Nephron (organoid): ENCODE measurements around the gene MRGPRE.
"Not testable (repeated sequence)": the region's sequence is repeated elsewhere in the genome, so short reads cannot be mapped to it uniquely, and the experiment has no call there.

Experiments used
- H3K27ac Mint-ChIP-seq, 3 experiments: 2 replicates each; pipeline ENCODE4 v1.8.0; 2020; ENCODE audit warnings: mixed read lengths in 3 of 3, mild to moderate bottlenecking in 2 of 3, moderate library complexity in 1 of 3
- H3K27me3 Mint-ChIP-seq: 2 replicates; pipeline ENCODE4 v1.8.0; 2021; ENCODE audit warnings: low read depth, mild to moderate bottlenecking, moderate library complexity, mixed read lengths
- H3K36me3 Mint-ChIP-seq: 2 replicates; pipeline ENCODE4 v1.8.0; 2020; ENCODE audit warnings: low read depth, mixed read lengths
- H3K4me1 Mint-ChIP-seq: 2 replicates; pipeline ENCODE4 v1.8.0; 2020; ENCODE audit warnings: mixed read lengths
- H3K4me3 Mint-ChIP-seq, 3 experiments: 2 replicates each; pipeline ENCODE4 v1.8.0; 2020; ENCODE audit warnings: mild to moderate bottlenecking in 3 of 3, mixed read lengths in 3 of 3, moderate library complexity in 2 of 3
- H3K9me3 Mint-ChIP-seq: 2 replicates; pipeline ENCODE4 v1.8.0; 2020; ENCODE audit warnings: mixed read lengths
- TF ChIP-seq, protein P1 (sequence below), 3 experiments: fragments of 200-600 bp; sonication (generic); IDR thresholded peaks; one replicate each; pipeline ENCODE4 v1.5.0; 2021; ENCODE audit warnings: antibody characterized with exemption in 3 of 3; ENCODE audit not compliant: unreplicated experiment in 3 of 3

Gene MRGPRE, protein sequence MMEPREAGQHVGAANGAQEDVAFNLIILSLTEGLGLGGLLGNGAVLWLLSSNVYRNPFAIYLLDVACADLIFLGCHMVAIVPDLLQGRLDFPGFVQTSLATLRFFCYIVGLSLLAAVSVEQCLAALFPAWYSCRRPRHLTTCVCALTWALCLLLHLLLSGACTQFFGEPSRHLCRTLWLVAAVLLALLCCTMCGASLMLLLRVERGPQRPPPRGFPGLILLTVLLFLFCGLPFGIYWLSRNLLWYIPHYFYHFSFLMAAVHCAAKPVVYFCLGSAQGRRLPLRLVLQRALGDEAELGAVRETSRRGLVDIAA

DNA sequence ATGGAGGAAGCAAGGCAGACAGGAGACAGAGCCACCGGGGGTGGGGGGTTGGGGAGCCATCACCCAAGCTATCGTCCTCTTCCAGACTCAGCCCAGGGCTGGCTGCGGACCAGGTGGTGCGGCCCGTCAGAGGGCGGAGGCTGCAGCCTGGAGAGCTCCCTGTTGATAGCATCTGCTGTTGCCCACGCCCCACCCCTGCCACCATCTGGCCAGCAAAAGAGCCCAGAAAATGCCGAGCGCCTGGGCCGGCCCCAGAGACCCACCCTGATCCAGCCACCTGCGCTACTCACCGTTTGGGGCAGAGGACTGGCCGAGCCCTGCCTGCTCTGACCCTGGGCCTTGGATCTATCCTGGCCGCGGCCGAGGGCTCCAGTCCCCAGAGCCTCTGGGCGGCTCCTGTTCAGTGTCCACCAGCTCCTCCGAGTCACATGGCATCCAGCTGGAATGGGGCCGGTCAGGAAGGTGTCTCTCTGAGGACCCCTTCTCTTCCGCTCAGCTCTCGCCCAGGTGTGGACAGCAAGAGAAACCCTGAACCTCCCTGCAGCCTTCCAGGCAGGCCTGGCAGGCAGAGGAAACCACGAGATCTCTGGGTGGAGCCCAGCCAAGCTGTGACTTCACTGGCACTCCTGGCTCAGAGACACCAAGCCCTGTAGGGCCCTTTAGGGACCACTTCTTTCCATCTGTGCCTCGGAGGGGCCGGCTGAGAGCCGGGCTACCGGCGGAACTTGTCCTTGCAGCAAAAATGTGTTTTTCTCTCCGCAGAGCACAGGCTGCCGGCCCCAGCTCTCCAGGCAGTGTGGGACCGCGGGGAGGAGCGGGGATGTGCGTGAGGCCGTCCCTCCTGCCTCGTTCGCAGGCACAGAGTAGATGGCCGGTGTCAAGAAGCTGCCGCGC, at the start of gene MRGPRE:
TSS of gene MRGPRE (minus strand) at position 567 of the 894 bp plus-strand sequence. CDS start 3,618 bp downstream, outside the sequence.
- Mint-ChIP-seq H3K9me3 (no peaks in the 10 kb centered on the region), H3K4me3 (no peak within 1 kb of the TSS)

DNA sequence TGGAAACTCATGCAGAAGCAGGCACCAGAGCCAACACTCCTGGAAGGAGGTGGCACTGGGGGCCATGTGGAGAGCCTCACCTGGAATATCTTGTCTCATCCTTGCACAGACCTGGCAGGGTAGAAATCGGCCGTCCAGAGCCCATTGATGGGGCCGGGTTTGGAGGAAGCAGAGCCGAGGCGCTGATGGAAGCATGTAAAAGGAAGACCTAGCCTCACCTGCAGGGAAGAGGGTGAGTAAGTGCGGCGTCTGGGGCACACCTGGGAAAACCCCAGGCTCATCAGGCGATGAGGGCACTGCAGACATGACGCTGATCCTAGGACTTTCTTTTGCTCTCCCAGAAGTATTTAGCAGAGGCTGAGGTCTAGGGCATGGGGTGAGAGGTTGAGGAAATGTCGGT, 48.9 kb upstream of the MRGPRE start:
- H3K27ac Mint-ChIP-seq, H3K27me3 Mint-ChIP-seq, H3K9me3 Mint-ChIP-seq, H3K4me1 Mint-ChIP-seq, H3K36me3 Mint-ChIP-seq, H3K4me3 Mint-ChIP-seq: not testable (repeated sequence)

More for the DNA sequence above, at the start of gene MRGPRE:
- peaks cover 29% of the 10 kb centered on the region for H3K27me3 Mint-ChIP-seq
- H3K4me1 Mint-ChIP-seq: no peaks in the 10 kb centered on the region
- no peak within 1 kb of the TSS for H3K27ac Mint-ChIP-seq
- TF ChIP-seq, protein P1, sequence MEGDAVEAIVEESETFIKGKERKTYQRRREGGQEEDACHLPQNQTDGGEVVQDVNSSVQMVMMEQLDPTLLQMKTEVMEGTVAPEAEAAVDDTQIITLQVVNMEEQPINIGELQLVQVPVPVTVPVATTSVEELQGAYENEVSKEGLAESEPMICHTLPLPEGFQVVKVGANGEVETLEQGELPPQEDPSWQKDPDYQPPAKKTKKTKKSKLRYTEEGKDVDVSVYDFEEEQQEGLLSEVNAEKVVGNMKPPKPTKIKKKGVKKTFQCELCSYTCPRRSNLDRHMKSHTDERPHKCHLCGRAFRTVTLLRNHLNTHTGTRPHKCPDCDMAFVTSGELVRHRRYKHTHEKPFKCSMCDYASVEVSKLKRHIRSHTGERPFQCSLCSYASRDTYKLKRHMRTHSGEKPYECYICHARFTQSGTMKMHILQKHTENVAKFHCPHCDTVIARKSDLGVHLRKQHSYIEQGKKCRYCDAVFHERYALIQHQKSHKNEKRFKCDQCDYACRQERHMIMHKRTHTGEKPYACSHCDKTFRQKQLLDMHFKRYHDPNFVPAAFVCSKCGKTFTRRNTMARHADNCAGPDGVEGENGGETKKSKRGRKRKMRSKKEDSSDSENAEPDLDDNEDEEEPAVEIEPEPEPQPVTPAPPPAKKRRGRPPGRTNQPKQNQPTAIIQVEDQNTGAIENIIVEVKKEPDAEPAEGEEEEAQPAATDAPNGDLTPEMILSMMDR (IDR thresholded peaks at IDR 0.05; ENCODE audit: unreplicated experiment in 3 of 3): no peak
- no peaks in the 10 kb centered on the region for H3K36me3 Mint-ChIP-seq

DNA sequence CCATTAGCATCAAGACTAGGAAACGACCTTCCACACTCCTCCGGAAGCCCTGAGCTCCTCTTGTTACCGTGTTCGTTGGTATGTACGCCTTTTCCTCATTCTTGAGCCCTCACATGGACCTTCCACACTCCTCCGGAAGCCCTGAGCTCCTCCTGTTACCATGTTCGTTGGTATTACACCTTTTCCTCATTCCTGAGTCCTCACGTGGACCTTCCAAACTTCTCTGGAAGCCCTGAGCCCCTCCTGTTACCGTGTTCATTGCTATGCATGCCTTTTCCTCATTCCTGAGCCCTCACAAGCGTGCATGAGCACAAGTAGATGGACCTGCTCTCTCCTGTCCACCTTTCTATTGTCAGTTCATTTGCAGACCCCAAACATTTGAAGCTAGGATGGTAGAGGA, 48.4 kb upstream of the MRGPRE start:
- H3K4me1 Mint-ChIP-seq, H3K27me3 Mint-ChIP-seq: not testable (repeated sequence)

DNA sequence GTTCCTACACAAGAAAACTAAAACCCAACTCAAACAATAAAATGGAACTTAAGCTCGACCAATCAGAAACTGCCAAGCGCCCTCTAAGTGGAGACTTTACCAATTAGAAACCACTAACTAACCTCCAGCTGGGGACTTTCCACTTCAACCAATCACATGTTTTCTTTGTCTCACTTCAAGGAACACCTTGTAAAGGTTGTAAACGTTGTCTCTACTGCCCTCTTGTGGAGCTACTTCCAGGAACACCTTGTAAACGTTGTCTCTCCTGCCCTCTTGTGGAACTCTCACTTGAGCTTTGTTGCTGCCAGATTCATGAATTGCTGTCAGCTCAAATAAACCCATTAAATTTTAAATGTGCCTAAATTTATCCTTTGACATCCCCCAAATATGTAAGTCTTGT, 46.7 kb upstream of the MRGPRE start:
- not testable (repeated sequence) for H3K27ac Mint-ChIP-seq, H3K9me3 Mint-ChIP-seq, H3K4me1 Mint-ChIP-seq, H3K27me3 Mint-ChIP-seq, H3K36me3 Mint-ChIP-seq, H3K4me3 Mint-ChIP-seq

More for the DNA sequence above, 48.4 kb upstream of the MRGPRE start:
- not testable (repeated sequence) for H3K27ac Mint-ChIP-seq, H3K4me3 Mint-ChIP-seq, H3K36me3 Mint-ChIP-seq, H3K9me3 Mint-ChIP-seq

DNA sequence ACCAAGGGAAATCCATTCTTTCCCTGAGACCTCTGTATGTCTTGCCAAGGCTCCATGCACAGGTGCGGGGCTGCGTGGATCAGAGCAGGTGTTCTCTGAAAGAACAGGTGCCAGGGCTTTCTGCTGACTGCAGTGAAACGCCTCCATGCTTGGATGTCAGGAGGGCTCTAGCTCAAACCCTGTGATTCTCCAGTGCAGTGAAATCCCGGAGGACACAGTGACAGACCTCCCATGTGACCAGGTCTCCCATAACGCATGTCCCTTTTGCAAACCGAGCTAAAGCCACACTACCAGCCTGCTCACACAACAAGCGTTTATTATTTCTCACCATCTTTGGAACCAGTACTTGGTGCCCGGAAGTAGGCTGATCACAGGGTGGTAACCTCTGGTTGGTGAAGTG, 41.4 kb upstream of the MRGPRE start:
- not testable (repeated sequence) for H3K4me3 Mint-ChIP-seq, H3K9me3 Mint-ChIP-seq, H3K4me1 Mint-ChIP-seq, H3K27me3 Mint-ChIP-seq, H3K27ac Mint-ChIP-seq, H3K36me3 Mint-ChIP-seq

DNA sequence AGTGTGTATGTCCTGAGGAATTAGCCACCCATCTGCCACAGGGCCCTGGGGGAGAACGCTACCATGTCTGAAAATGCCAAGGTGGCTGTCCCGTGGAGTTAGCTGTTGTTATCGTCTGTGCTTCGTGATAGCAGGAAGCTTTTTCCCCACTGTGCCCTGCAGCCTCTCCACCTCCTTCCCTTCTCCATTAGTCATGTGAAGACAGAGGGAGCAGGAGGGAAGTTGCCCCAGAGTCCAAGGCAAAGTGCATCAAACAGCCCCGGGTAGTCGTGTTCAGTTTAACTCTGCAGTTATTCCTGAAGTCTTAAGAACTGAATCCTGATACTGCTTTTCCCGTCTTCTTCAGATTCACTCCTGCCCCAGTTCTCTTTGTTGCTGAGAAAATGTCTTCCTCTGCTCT, 30.3 kb upstream of the MRGPRE start:
- H3K36me3 Mint-ChIP-seq, H3K9me3 Mint-ChIP-seq, H3K27me3 Mint-ChIP-seq: not testable (repeated sequence)

DNA sequence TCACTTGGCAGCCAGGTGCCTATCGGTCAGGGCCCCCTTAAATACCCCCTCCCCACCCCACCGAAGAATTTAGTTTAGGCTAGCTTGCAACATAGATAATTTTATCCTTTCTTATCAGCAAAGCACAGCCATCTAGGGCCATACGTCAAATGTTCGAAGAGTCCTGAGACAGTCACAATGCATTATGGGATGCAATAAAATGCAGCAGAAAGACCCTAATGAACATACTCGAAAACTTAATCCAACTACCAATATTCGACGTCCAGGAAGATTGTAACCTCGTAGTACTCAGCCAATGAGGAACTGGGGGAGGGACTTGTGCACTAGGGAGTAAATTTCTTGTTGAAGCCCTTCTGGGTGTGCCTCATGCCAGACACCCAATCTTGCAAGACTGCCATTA, 29.6 kb upstream of the MRGPRE start:
- H3K27ac Mint-ChIP-seq, H3K4me3 Mint-ChIP-seq, H3K9me3 Mint-ChIP-seq, H3K4me1 Mint-ChIP-seq, H3K27me3 Mint-ChIP-seq, H3K36me3 Mint-ChIP-seq: not testable (repeated sequence)

More for the DNA sequence above, 30.3 kb upstream of the MRGPRE start:
- H3K4me1 Mint-ChIP-seq, H3K27ac Mint-ChIP-seq, H3K4me3 Mint-ChIP-seq: not testable (repeated sequence)

DNA sequence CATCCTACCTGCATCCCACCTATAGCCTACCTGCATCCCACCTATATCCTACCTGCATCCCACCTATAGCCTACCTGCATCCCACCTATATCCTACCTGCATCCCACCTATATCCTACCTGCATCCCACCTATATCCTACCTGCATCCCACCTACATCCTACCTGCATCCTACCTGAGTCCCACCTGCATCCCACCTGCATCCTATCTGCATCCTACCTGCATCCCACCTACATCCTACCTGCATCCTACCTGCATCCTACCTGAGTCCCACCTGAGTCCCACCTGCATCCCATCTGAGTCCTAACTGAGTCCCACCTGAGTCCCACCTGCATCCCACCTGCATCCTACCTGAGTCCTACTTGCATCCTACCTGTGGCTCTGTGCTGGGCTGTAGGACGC, 25.3 kb upstream of the MRGPRE start:
- not testable (repeated sequence) for H3K36me3 Mint-ChIP-seq, H3K9me3 Mint-ChIP-seq

DNA sequence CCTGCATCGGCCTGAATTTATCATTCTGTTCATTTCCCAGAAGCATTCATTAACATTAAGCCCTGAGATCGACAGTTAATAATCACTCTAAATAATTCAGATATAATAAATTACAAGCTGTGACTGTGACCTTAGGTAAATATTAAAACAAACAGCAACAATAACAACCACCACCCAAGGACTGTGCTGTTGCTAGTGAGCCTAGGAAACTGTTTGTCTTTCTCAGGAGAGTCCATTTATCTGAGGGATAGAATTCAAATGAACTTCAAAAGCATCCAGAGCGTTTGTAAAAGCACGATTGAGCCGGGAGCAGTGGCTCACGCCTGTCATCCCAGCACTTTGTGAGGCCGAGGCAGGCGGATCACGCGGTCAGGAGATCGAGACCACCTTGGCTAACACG, 23.0 kb upstream of the MRGPRE start:
- not testable (repeated sequence) for H3K27ac Mint-ChIP-seq, H3K9me3 Mint-ChIP-seq, H3K36me3 Mint-ChIP-seq, H3K4me3 Mint-ChIP-seq, H3K4me1 Mint-ChIP-seq, H3K27me3 Mint-ChIP-seq

More for the DNA sequence above, 25.3 kb upstream of the MRGPRE start:
- H3K27me3 Mint-ChIP-seq, H3K27ac Mint-ChIP-seq, H3K4me3 Mint-ChIP-seq, H3K4me1 Mint-ChIP-seq: not testable (repeated sequence)

DNA sequence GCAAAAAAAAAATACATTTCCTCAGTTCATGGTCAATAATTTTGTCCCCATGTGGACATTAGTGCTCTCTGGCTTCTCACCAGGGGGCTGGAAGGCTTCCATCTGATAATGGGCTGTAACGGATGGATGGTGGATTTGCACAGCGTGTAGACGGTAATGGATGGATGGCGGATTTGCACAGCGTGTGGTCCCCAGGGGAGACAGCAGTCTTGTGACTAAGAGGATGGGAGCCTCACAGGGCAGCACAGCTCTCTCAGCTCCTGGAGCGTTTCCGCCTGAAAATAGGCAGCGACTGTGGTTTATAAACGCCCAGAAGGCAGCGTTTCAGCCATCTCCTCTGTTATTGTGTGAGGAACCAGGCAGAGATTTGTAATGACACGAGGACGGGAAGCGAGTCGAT, 22.6 kb upstream of the MRGPRE start:
- not testable (repeated sequence) for H3K36me3 Mint-ChIP-seq, H3K4me1 Mint-ChIP-seq, H3K9me3 Mint-ChIP-seq, H3K27me3 Mint-ChIP-seq, H3K4me3 Mint-ChIP-seq, H3K27ac Mint-ChIP-seq
